ENCODE measurements around the gene CHKB.

CHKB gene

GRCh38 chr22:50531546-50531961 lies 51.1 kb downstream of the CHKB start:
- DNase-seq (ENCODE audit: low spot score), result peak; percentile 51

GRCh38 chr22:50530877-50531545 lies 51.6 kb downstream of the CHKB start:
- DNase-seq (ENCODE audit: low spot score), result peak; percentile 77

GRCh38 chr22:50530580-50530876 lies 52.1 kb downstream of the CHKB start:
- DNase-seq (ENCODE audit: low spot score), result peak; percentile 21

GRCh38 chr22:50529897-50530579 lies 52.6 kb downstream of the CHKB start, which contains the start of gene TYMP:
TYMP (minus strand) TSS chr22:50530012; CDS start chr22:50529709, 303 bp downstream.
- no peak for DNase-seq (ENCODE audit: low spot score)

GRCh38 chr22:50529416-50529896 lies 53.2 kb downstream of the CHKB start:
- no peak for DNase-seq (ENCODE audit: low spot score)

Measured in iPS-NIHi11 (cell line).